IPS-18c (cell line): ENCODE results near the gene A2M.

Experiments
- H3K4me3 ChIP-seq: 2 replicates; pipeline ENCODE4 v1.7.0; 2013; ENCODE audit warnings: low read depth, mild to moderate bottlenecking, low read length, moderate library complexity; ENCODE audit not compliant: insufficient read depth
- H3K9me3 ChIP-seq: one replicate; pipeline ENCODE4 v1.6.1; 2013; ENCODE audit warnings: mild to moderate bottlenecking, low read length, moderate library complexity; ENCODE audit not compliant: control insufficient read depth, insufficient read depth

The A2M gene

DNA sequence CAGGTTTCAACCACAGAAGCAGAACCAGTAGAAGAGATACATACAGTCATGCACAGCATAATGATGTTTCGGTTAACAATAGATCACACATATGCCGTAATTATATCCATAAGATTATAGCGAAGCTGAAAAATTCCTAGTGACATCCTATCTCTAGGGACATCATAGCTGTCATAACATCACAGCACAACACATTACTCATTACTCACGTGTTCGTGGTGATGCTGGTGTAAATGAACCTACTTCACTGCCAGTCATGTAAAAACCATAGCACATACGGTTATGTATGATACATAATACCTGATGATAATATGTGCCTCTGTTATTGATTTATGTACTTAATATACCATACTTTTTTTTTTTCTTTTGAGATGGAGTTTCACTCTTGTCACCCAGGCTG is 81.6 kb downstream of the A2M start:
- Histone ChIP-seq H3K4me3 (no peak overlapping the region), H3K9me3 (no peaks in the 10 kb centered on the region)

- Histone ChIP-seq H3K4me3 (no peak overlapping the region), H3K9me3 (no peaks in the 10 kb centered on the region)
Observed at GRCh38 chr12:9033265-9033887, 82.3 kb downstream of the A2M start.

- no peaks in the 10 kb centered on the region for H3K9me3 ChIP-seq
- no peak overlapping the region for H3K4me3 ChIP-seq
Observed at GRCh38 chr12:9032202-9032964, 83.3 kb downstream of the A2M start.

DNA sequence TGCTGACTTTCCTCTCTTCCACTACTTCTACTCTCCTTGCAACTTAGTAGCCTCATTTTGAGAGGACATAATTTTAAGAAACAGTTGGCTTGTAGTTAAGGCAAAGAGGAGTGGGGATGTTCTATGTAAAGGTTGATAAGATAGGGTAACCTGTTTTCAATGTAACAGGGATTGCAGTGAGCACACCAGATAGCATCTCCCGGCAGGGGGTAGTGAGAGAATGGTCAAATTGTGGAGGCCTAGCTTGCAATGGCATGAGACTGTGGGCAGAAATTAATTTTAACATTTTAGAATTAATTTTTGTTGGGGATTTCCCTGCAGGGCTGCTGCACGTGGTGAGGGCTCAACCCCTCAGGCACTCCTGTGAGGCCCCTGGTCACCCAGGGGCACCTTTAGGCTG is 84.9 kb downstream of the A2M start:
- Histone ChIP-seq H3K9me3 (no peaks in the 10 kb centered on the region), H3K4me3 (no peak overlapping the region)

DNA sequence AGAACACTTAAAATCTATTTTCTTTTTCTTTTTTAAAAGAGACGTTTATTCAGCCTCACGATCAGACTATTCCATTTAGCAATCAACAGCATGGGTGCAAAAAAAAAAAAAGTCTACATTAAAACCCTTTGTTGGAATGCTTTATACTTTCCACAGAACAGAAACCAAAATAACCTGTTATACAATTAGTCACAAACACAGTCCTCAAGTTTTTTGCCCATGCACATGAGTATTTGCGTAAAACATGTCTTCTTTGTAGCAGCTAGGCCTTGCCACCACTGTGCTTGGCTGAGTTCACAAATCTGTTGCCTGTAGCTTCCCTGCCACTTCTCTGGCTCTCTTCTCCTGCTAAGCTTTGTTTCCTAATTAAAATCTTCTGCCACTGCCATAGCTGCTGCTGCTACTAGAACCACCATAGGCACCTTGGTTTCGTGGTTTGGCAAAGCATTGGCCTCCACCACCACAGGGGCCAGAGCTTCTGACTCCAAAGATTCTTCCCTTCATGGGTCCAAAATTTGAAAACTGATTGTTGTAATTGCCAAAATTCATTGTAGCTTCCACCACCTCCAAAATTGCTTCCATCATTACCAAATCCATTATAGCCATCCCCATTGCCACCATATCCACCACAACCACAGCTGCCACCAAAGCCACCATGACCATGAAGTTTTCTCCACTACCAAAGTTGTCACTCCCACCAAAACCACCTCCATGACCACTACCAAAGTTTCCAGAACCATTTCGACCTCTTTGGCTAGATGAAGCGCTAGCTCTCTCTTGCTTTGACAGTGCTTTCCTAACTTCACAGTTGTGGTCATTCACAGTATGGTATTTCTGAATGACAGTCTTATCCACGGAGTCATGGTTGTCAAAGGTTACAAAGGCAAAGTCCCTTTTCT is 88.3 kb downstream of the A2M start:
- Histone ChIP-seq H3K4me3 (no peak overlapping the region), H3K9me3 (no peaks in the 10 kb centered on the region)

- no peaks in the 10 kb centered on the region for H3K9me3 ChIP-seq
- no peak overlapping the region for H3K4me3 ChIP-seq
Observed at GRCh38 chr12:9024512-9024911, 91.2 kb downstream of the A2M start.

DNA sequence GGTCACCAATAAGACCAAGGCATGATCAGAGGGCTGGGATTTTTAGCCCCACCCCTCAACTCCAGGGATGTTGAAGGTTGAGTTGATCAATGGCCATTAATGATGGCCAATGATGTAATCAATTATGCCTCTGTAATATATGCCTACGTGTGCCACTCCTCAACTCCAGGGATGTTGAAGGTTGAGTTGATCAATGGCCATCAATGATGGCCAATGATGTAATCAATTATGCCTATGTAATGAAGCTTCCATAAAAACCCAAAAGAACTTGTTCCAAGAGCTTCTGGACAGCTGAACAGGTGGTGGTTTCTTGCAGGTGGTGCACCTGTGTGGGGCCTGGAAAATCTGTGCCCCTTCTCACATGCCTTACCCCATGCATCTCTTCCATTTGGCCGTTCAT is 93.1 kb downstream of the A2M start:
- H3K9me3 ChIP-seq = no peaks in the 10 kb centered on the region
- H3K4me3 ChIP-seq = no peak overlapping the region
